ENCODE measurements around the gene KRT5. TPM values are rescaled to one million over a fixed set of nuclear protein-coding genes. Genes with fewer than 3 reads are reported as not detected.

The KRT5 gene
- polyA plus RNA-seq, 3 donors: 0.04 TPM; not detected in 2

DNA sequence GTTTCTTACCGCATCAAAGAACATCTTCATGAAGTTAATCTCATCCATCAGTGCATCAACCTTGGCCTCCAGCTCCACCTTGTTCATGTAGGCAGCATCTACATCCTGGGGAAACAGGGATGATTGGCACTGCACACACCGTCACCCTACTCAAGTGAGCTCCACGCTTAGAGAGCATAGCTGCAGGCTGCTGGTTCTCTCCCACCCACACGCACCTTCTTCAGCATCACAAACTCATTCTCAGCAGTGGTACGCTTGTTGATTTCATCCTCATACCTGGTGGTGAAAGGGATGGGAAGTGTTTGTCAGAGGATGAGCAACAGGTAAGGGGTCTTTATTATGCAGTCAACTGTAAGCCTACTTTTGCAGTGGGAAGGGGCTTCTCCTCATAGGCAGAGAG is 2.3 kb downstream of the KRT5 start:
- Histone ChIP-seq H3K4me2 (replicated peaks; ENCODE audit: extremely low read depth, low read length, poor library complexity, severe bottlenecking) (no peak overlapping the region), H3K27ac (ENCODE audit: low read depth in 1 of 2, low read length in 2 of 2) (no peak overlapping the region), H3K36me3 (replicated peaks in 1 of 2; ENCODE audit: control insufficient read depth in 1 of 2, insufficient read depth in 2 of 2, low read length in 2 of 2) (no peaks in the 10 kb centered on the region), H3K4me1 (ENCODE audit: control insufficient read depth in 1 of 2, insufficient read depth in 2 of 2, low read length in 2 of 2) (no peaks in the 10 kb centered on the region), H3K9me3 (replicated peaks in 1 of 2; ENCODE audit: control insufficient read depth in 1 of 2, insufficient read depth in 1 of 2, low read length in 2 of 2) (no peaks in the 10 kb centered on the region), H3K27me3 (ENCODE audit: control insufficient read depth in 2 of 2, insufficient read depth in 2 of 2, low read length in 2 of 2) (no peaks in the 10 kb centered on the region), H4K20me1 (ENCODE audit: insufficient read depth, low read length) (no peaks in the 10 kb centered on the region), H3K9ac (ENCODE audit: insufficient read depth, low read length, poor library complexity, severe bottlenecking) (no peak overlapping the region), H3K79me2 (ENCODE audit: insufficient read depth, low read length) (no peaks in the 10 kb centered on the region), H3K4me3 (replicated peaks in 1 of 3; ENCODE audit: low read depth in 2 of 3, low read length in 3 of 3) (no peak overlapping the region), H2AFZ (ENCODE audit: insufficient read depth, low read depth, low read length, poor library complexity, severe bottlenecking) (no peak overlapping the region)
- TF ChIP-seq, protein P1, sequence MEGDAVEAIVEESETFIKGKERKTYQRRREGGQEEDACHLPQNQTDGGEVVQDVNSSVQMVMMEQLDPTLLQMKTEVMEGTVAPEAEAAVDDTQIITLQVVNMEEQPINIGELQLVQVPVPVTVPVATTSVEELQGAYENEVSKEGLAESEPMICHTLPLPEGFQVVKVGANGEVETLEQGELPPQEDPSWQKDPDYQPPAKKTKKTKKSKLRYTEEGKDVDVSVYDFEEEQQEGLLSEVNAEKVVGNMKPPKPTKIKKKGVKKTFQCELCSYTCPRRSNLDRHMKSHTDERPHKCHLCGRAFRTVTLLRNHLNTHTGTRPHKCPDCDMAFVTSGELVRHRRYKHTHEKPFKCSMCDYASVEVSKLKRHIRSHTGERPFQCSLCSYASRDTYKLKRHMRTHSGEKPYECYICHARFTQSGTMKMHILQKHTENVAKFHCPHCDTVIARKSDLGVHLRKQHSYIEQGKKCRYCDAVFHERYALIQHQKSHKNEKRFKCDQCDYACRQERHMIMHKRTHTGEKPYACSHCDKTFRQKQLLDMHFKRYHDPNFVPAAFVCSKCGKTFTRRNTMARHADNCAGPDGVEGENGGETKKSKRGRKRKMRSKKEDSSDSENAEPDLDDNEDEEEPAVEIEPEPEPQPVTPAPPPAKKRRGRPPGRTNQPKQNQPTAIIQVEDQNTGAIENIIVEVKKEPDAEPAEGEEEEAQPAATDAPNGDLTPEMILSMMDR (IDR thresholded peaks at IDR 0.05): no peak
- Mint-ChIP-seq H3K4me3 (no peak overlapping the region), H3K4me1 (no peaks in the 10 kb centered on the region), H3K9me3 (no peaks in the 10 kb centered on the region), H3K27ac (no peak overlapping the region), H3K36me3 (no peaks in the 10 kb centered on the region), H3K27me3 (ENCODE audit: low read depth in 3 of 3) (peaks cover 4 to 13% (median 8%) of the 10 kb centered on the region in 3 donors)
- 100% methylated on average over 1 of the region's 5 CpGs for WGBS (ENCODE audit: insufficient coverage)
- DNase-seq: no peak
- intact Hi-C loops (cut with micrococcal nuclease): no loop called here

DNA sequence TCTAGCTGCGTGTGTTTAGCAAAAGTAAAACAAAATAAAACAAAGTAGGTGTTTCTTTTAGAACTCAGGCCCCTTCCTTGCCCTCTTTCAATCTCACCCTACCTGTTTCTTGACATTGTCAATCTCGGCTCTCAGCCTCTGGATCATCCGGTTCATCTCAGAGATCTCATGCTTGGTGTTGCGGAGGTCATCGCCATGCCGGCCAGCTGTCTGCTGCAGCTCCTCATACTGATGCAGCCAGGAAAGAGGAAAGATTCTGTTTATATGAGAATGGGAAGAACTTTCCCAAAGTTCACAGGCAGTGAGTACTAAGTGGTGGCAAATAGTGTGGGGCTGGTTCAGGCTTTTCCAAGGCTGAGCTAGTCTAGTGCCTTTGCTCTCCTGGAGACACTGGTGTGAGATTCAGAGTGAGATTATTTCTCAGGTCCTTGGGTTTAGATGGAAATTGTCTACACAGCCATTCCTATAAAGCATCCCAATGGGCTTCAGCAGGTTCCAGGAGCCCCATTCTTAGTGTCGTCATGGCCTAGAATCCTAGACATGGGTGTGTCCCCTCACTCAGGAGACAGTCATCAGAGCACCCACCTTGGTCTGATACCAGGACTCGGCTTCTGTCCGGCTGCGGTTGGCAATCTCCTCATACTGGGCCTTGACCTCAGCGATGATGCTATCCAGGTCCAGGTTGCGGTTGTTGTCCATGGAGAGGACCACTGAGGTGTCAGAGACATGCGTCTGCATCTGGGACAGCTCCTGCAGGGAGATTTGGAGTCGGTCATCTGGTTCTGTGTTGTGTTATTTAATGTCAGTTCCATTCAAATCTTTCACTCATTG is 3.0 kb downstream of the KRT5 start:
- Histone ChIP-seq H3K4me2 (replicated peaks; ENCODE audit: extremely low read depth, low read length, poor library complexity, severe bottlenecking) (no peak overlapping the region), H3K4me3 (replicated peaks in 1 of 3; ENCODE audit: low read depth in 2 of 3, low read length in 3 of 3) (no peak overlapping the region), H3K79me2 (ENCODE audit: insufficient read depth, low read length) (no peaks in the 10 kb centered on the region), H3K4me1 (ENCODE audit: control insufficient read depth in 1 of 2, insufficient read depth in 2 of 2, low read length in 2 of 2) (no peaks in the 10 kb centered on the region), H3K36me3 (replicated peaks in 1 of 2; ENCODE audit: control insufficient read depth in 1 of 2, insufficient read depth in 2 of 2, low read length in 2 of 2) (no peaks in the 10 kb centered on the region), H3K27ac (ENCODE audit: low read depth in 1 of 2, low read length in 2 of 2) (no peak overlapping the region), H3K9ac (ENCODE audit: insufficient read depth, low read length, poor library complexity, severe bottlenecking) (no peak overlapping the region), H3K27me3 (ENCODE audit: control insufficient read depth in 2 of 2, insufficient read depth in 2 of 2, low read length in 2 of 2) (no peaks in the 10 kb centered on the region), H3K9me3 (replicated peaks in 1 of 2; ENCODE audit: control insufficient read depth in 1 of 2, insufficient read depth in 1 of 2, low read length in 2 of 2) (no peaks in the 10 kb centered on the region), H2AFZ (ENCODE audit: insufficient read depth, low read depth, low read length, poor library complexity, severe bottlenecking) (no peak overlapping the region), H4K20me1 (ENCODE audit: insufficient read depth, low read length) (no peaks in the 10 kb centered on the region)
- WGBS (ENCODE audit: insufficient coverage): 96% methylated on average over 9 of the region's 14 CpGs
- no peak overlapping the region for H3K4me3 Mint-ChIP-seq
- TF ChIP-seq, protein P1 (IDR thresholded peaks at IDR 0.05): no peak
- H3K27me3 Mint-ChIP-seq (ENCODE audit: low read depth in 3 of 3): peaks cover 6 to 10% (median 8%) of the 10 kb centered on the region in 3 donors
- intact Hi-C loops (cut with micrococcal nuclease): no loop called here
- H3K36me3 Mint-ChIP-seq: no peaks in the 10 kb centered on the region
- no peaks in the 10 kb centered on the region for H3K4me1 Mint-ChIP-seq
- no peak overlapping the region for H3K27ac Mint-ChIP-seq
- H3K9me3 Mint-ChIP-seq: no peaks in the 10 kb centered on the region
- no peak for DNase-seq

Measured in CD14-positive monocyte (primary cell).